Breast epithelium (tissue), 3 donors: ENCODE measurements around the gene PARD3B.

ENCODE experiments used
- CTCF ChIP-seq, 3 donors: fragments of 450-650 bp; IDR thresholded peaks; one replicate each; pipeline ENCODE4 v1.5.1; 2016 to 2017; ENCODE audit warnings: antibody characterized with exemption in 3 of 3, mild to moderate bottlenecking in 3 of 3, moderate library complexity in 3 of 3
- POLR2AphosphoS5 ChIP-seq, 3 donors: sonication (generic); formaldehyde crosslinking; IDR thresholded peaks; one replicate each; pipeline ENCODE4 v1.6.1; 2017; ENCODE audit warnings: antibody characterized with exemption in 3 of 3

GRCh38 chr2:204541637-204542036, 3.6 kb upstream of the PARD3B start:
- TF ChIP-seq CTCF (IDR thresholded peaks at IDR 0.05) = no peak
- no peak for TF ChIP-seq POLR2AphosphoS5 (IDR thresholded peaks at IDR 0.05)
